ENCODE data around the gene AGTRAP.

DNA sequence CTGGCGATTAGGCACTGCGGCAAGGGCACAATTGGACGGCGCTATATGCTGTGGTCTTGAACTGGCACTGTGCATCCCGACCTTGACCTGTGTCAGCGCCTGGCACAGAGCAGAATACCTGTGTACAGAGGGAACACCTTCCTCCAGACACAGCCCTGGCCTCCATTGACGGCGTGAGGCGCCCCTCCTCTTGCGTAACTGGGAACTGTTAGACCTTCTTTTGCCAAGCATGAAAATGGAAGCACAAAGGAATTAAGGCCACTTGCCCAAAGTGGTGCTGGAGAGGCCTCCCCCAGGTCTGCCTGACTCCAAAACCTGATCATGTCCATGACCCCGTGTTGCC is 6.8 kb upstream of the AGTRAP start:
- TF ChIP-seq, protein P1, sequence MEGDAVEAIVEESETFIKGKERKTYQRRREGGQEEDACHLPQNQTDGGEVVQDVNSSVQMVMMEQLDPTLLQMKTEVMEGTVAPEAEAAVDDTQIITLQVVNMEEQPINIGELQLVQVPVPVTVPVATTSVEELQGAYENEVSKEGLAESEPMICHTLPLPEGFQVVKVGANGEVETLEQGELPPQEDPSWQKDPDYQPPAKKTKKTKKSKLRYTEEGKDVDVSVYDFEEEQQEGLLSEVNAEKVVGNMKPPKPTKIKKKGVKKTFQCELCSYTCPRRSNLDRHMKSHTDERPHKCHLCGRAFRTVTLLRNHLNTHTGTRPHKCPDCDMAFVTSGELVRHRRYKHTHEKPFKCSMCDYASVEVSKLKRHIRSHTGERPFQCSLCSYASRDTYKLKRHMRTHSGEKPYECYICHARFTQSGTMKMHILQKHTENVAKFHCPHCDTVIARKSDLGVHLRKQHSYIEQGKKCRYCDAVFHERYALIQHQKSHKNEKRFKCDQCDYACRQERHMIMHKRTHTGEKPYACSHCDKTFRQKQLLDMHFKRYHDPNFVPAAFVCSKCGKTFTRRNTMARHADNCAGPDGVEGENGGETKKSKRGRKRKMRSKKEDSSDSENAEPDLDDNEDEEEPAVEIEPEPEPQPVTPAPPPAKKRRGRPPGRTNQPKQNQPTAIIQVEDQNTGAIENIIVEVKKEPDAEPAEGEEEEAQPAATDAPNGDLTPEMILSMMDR (conservative IDR thresholded peaks at IDR 0.05 in 1 of 2, IDR thresholded peaks at IDR 0.05 in 1 of 2; ENCODE audit: low read depth in 1 of 2, low read length in 2 of 2) = no peak
- no peak for TF ChIP-seq EZH2 (IDR thresholded peaks at IDR 0.05; ENCODE audit: low read length, missing control alignments)

All from fibroblast of lung (primary cell).